Measurements from ENCODE around the gene CAPN6. TPM values are rescaled to one million over a fixed set of nuclear protein-coding genes. Genes with fewer than 3 reads are reported as not detected.

CAPN6 gene
- polyA plus RNA-seq, 1 donor (not counting 4 experiments of a cell fraction or from before 2014, with no cell fraction given) = 0.03 TPM

DNA sequence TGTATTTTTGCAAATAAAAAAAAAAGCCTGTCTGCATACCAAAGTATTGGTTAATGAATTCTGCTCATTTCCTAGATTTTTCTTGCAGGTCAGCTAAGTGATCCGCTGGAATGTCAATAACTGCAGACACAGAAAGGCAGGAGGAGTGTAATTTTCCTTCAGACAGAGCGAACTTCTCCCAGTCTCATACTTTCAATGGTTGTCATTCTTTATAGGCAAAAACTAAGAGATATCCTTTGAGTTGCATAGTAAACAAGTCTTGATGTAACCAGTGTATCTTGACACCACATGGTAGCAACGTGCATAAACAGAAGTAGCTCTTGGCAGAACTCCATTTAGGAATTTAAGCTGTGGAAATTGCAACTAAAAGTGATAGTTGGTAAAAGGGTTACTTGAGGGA is 8.2 kb downstream of the CAPN6 start:
- Histone ChIP-seq H3K36me3 (ENCODE audit: control insufficient read depth in 2 of 2, extremely low read depth in 1 of 2, insufficient read depth in 2 of 2, low read length in 2 of 2) (no peaks in the 10 kb centered on the region), H3K9ac (ENCODE audit: control insufficient read depth, extremely low read depth, insufficient read depth, low read length) (no peak overlapping the region)
- no peak for FAIRE-seq

DNA sequence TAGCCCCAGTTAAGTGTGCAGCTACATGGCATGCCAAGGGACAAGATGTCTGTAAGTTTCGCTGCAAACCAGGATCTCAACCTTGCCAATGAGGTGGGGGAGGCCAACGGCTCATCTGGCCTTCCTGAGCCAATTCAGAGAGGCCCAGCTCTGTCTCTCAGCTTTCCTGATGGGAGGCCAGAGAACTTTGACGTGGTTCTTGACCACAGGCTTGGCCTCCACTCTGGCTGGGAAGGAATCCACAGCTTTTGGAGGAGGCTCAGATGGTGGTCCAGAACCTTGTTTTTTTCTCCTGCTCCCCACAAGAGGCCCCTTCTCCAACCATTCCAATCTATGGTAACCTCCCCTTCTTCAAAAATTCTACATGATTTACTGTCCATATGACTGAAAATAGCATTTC is 9.8 kb downstream of the CAPN6 start:
- no peaks in the 10 kb centered on the region for H3K36me3 ChIP-seq (ENCODE audit: control insufficient read depth in 2 of 2, extremely low read depth in 1 of 2, insufficient read depth in 2 of 2, low read length in 2 of 2)
- H3K9me1 ChIP-seq (ENCODE audit: control insufficient read depth, extremely low read depth, insufficient read depth, low read length) = no peaks in the 10 kb centered on the region
- H2AFZ ChIP-seq (ENCODE audit: control insufficient read depth, low read length) = no peak overlapping the region
- no peak overlapping the region for H3K4me3 ChIP-seq (ENCODE audit: control insufficient read depth in 2 of 3, extremely low read depth in 1 of 3, insufficient read depth in 2 of 3, low read depth in 1 of 3, low read length in 3 of 3)
- H4K20me1 ChIP-seq (ENCODE audit: control insufficient read depth, extremely low read depth, insufficient read depth, low read length) = no peaks in the 10 kb centered on the region
- TF ChIP-seq, protein P1, sequence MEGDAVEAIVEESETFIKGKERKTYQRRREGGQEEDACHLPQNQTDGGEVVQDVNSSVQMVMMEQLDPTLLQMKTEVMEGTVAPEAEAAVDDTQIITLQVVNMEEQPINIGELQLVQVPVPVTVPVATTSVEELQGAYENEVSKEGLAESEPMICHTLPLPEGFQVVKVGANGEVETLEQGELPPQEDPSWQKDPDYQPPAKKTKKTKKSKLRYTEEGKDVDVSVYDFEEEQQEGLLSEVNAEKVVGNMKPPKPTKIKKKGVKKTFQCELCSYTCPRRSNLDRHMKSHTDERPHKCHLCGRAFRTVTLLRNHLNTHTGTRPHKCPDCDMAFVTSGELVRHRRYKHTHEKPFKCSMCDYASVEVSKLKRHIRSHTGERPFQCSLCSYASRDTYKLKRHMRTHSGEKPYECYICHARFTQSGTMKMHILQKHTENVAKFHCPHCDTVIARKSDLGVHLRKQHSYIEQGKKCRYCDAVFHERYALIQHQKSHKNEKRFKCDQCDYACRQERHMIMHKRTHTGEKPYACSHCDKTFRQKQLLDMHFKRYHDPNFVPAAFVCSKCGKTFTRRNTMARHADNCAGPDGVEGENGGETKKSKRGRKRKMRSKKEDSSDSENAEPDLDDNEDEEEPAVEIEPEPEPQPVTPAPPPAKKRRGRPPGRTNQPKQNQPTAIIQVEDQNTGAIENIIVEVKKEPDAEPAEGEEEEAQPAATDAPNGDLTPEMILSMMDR (optimal IDR thresholded peaks at IDR 0.05 in 1 of 3, IDR thresholded peaks at IDR 0.05 in 1 of 3, conservative IDR thresholded peaks at IDR 0.05 in 1 of 3; ENCODE audit: extremely low read depth in 1 of 3, insufficient read depth in 2 of 3, low read length in 3 of 3) = no peak
- TF ChIP-seq EZH2 (IDR thresholded peaks at IDR 0.05; ENCODE audit: low read length) = no peak
- peaks cover 10% of the 10 kb centered on the region for H3K27me3 ChIP-seq (ENCODE audit: control insufficient read depth, extremely low read depth, insufficient read depth, low read length)
- no peaks in the 10 kb centered on the region for H3K9me3 ChIP-seq (ENCODE audit: control insufficient read depth, low read depth, low read length)
- no peaks in the 10 kb centered on the region for H3K4me1 ChIP-seq (ENCODE audit: control insufficient read depth, extremely low read depth, insufficient read depth, low read length)
- no peak overlapping the region for H3K9ac ChIP-seq (ENCODE audit: control insufficient read depth, extremely low read depth, insufficient read depth, low read length)
- no peaks in the 10 kb centered on the region for H3K79me2 ChIP-seq (ENCODE audit: control insufficient read depth, insufficient read depth, low read length)
- H3K4me2 ChIP-seq (ENCODE audit: control insufficient read depth, extremely low read depth, insufficient read depth, low read depth, low read length) = no peak overlapping the region
- DNase-seq (ENCODE audit: low read depth, low spot score) (no peak), FAIRE-seq (no peak)
- dilution Hi-C loops (cut with MboI; ENCODE audit: extremely low pct_ligation_motif_present, low sequenced_read_pairs) = no loop called here
- no peak overlapping the region for H3K27ac ChIP-seq (ENCODE audit: control insufficient read depth, insufficient read depth, low read length)

More for the DNA sequence above, 8.2 kb downstream of the CAPN6 start:
- dilution Hi-C loops (cut with MboI; ENCODE audit: extremely low pct_ligation_motif_present, low sequenced_read_pairs) = no loop called here
- H3K27me3 ChIP-seq (ENCODE audit: control insufficient read depth, extremely low read depth, insufficient read depth, low read length) = peaks cover 10% of the 10 kb centered on the region
- no peak overlapping the region for H3K27ac ChIP-seq (ENCODE audit: control insufficient read depth, insufficient read depth, low read length)
- no peaks in the 10 kb centered on the region for H3K79me2 ChIP-seq (ENCODE audit: control insufficient read depth, insufficient read depth, low read length)
- DNase-seq (ENCODE audit: low read depth, low spot score) = no peak
- H2AFZ ChIP-seq (ENCODE audit: control insufficient read depth, low read length) = no peak overlapping the region
- no peaks in the 10 kb centered on the region for H3K9me3 ChIP-seq (ENCODE audit: control insufficient read depth, low read depth, low read length)
- no peaks in the 10 kb centered on the region for H3K9me1 ChIP-seq (ENCODE audit: control insufficient read depth, extremely low read depth, insufficient read depth, low read length)
- no peak overlapping the region for H3K4me2 ChIP-seq (ENCODE audit: control insufficient read depth, extremely low read depth, insufficient read depth, low read depth, low read length)
- H3K4me3 ChIP-seq (ENCODE audit: control insufficient read depth in 2 of 3, extremely low read depth in 1 of 3, insufficient read depth in 2 of 3, low read depth in 1 of 3, low read length in 3 of 3) = no peak overlapping the region
- H3K4me1 ChIP-seq (ENCODE audit: control insufficient read depth, extremely low read depth, insufficient read depth, low read length) = no peaks in the 10 kb centered on the region
- TF ChIP-seq EZH2 (IDR thresholded peaks at IDR 0.05; ENCODE audit: low read length) = no peak
- TF ChIP-seq, protein P1 (optimal IDR thresholded peaks at IDR 0.05 in 1 of 3, IDR thresholded peaks at IDR 0.05 in 1 of 3, conservative IDR thresholded peaks at IDR 0.05 in 1 of 3; ENCODE audit: extremely low read depth in 1 of 3, insufficient read depth in 2 of 3, low read length in 3 of 3) = no peak
- H4K20me1 ChIP-seq (ENCODE audit: control insufficient read depth, extremely low read depth, insufficient read depth, low read length) = no peaks in the 10 kb centered on the region
